GM23338 (cell line): ENCODE results near the gene SERPINA1. TPM values are rescaled to one million over a fixed set of nuclear protein-coding genes. Genes with fewer than 3 reads are reported as not detected.

Experiments used
- ATAC-seq: fragments of 200-7000 bp; cut with Tn5 transposase; 3 replicates; pipeline ENCODE4 v1.9.1; 2020
- DNase-seq: peaks from one replicate; pipeline ENCODE4 v3.0.0-alpha.2; 2015; ENCODE audit warnings: low spot score
- H2AFZ ChIP-seq: fragments of 200-600 bp; sonication (generic); 2 replicates; pipeline ENCODE4 v1.8.0; 2016; ENCODE audit warnings: antibody characterized with exemption, mild to moderate bottlenecking, moderate library complexity
- H3F3A ChIP-seq: fragments of 200-600 bp; sonication (generic); replicated peaks from 2 replicates; pipeline ENCODE4 v1.8.0; 2017; ENCODE audit warnings: antibody characterized with exemption, mixed run types, low read depth
- H3K27ac ChIP-seq: fragments of 200-600 bp; sonication (generic); 2 replicates; pipeline ENCODE4 v1.6.1; 2016; ENCODE audit warnings: low read depth
- H3K27me3 ChIP-seq: fragments of 200-600 bp; sonication (generic); 2 replicates; pipeline ENCODE4 v1.8.0; 2016; ENCODE audit warnings: mild to moderate bottlenecking, mixed run types, moderate library complexity; ENCODE audit not compliant: insufficient read depth
- H3K36me3 ChIP-seq: fragments of 200-600 bp; sonication (generic); 2 replicates; pipeline ENCODE4 v1.8.0; 2016; ENCODE audit warnings: mild to moderate bottlenecking; ENCODE audit not compliant: insufficient read depth
- H3K4me1 ChIP-seq: fragments of 200-600 bp; sonication (generic); 2 replicates; pipeline ENCODE4 v1.8.0; 2016; ENCODE audit warnings: mild to moderate bottlenecking, moderate library complexity; ENCODE audit not compliant: insufficient read depth
- H3K4me2 ChIP-seq: fragments of 200-600 bp; sonication (generic); 2 replicates; pipeline ENCODE4 v1.7.1; 2017; ENCODE audit warnings: mixed run types
- H3K4me3 ChIP-seq: fragments of 200-600 bp; sonication (generic); 2 replicates; pipeline ENCODE4 v1.6.1; 2016; ENCODE audit warnings: mixed run types
- H3K79me2 ChIP-seq: fragments of 200-600 bp; sonication (generic); replicated peaks from 2 replicates; pipeline ENCODE4 v1.8.0; 2017; ENCODE audit warnings: mild to moderate bottlenecking; ENCODE audit not compliant: insufficient read depth
- H3K9me2 ChIP-seq: fragments of 200-600 bp; sonication (generic); 2 replicates; pipeline ENCODE4 v1.8.0; 2017; ENCODE audit not compliant: insufficient read depth
- H4K20me1 ChIP-seq: fragments of 200-600 bp; sonication (generic); replicated peaks from 2 replicates; pipeline ENCODE4 v1.8.0; 2017; ENCODE audit warnings: mild to moderate bottlenecking; ENCODE audit not compliant: insufficient read depth
- H3K27ac Mint-ChIP-seq: 2 replicates; pipeline ENCODE4 v1.8.0; 2020; ENCODE audit warnings: inconsistent platforms, mild to moderate bottlenecking, moderate library complexity, mixed read lengths
- H3K27me3 Mint-ChIP-seq: 3 replicates; pipeline ENCODE4 v1.8.0; 2022; ENCODE audit warnings: low read depth, mild to moderate bottlenecking, moderate library complexity, mixed read lengths, inconsistent platforms; ENCODE audit not compliant: insufficient read depth, poor library complexity
- H3K36me3 Mint-ChIP-seq: 3 replicates; pipeline ENCODE4 v1.8.0; 2021; ENCODE audit warnings: low read depth, mild to moderate bottlenecking, inconsistent platforms, moderate library complexity, mixed read lengths
- H3K4me1 Mint-ChIP-seq: 3 replicates; pipeline ENCODE4 v1.8.0; 2020; ENCODE audit warnings: mild to moderate bottlenecking, inconsistent platforms, mixed read lengths
- H3K4me3 Mint-ChIP-seq: 3 replicates; pipeline ENCODE4 v1.8.0; 2021; ENCODE audit warnings: moderate library complexity, mild to moderate bottlenecking, inconsistent platforms, mixed read lengths
- H3K9me3 Mint-ChIP-seq: 3 replicates; pipeline ENCODE4 v1.8.0; 2020; ENCODE audit warnings: moderate library complexity, mild to moderate bottlenecking, inconsistent platforms, mixed read lengths
- CREB1 ChIP-seq: fragments of 250-450 bp; sonication (Bioruptor Pico); IDR thresholded peaks from 2 replicates; pipeline ENCODE4 v1.5.0; 2020; ENCODE audit warnings: low read depth, mild to moderate bottlenecking, moderate library complexity
- CTCF ChIP-seq, 2 experiments: fragments of 200-600 bp in 1 of 2; sonication (generic) in 1 of 2; conservative IDR thresholded peaks; 2 replicates each; pipeline versions ENCODE4 v1.5.1 to v1.6.1; 2016 to 2017; ENCODE audit warnings: antibody characterized with exemption in 2 of 2, low read depth in 2 of 2, mild to moderate bottlenecking in 2 of 2, moderate library complexity in 1 of 2
- ETS1 ChIP-seq: IDR thresholded peaks from 2 replicates; pipeline ENCODE4 v1.6.1; 2016; ENCODE audit warnings: antibody characterized with exemption
- EZH2 ChIP-seq: fragments of 200-600 bp; sonication (generic); IDR thresholded peaks from one replicate; pipeline ENCODE4 v1.8.0; 2017; ENCODE audit warnings: antibody characterized with exemption, mild to moderate bottlenecking, low read depth; ENCODE audit not compliant: unreplicated experiment
- EZH2phosphoT487 ChIP-seq: fragments of 200-600 bp; sonication (generic); IDR thresholded peaks from one replicate; pipeline ENCODE4 v1.8.1; 2018; ENCODE audit warnings: antibody characterized with exemption; ENCODE audit not compliant: unreplicated experiment
- JUNB ChIP-seq: IDR thresholded peaks from one replicate; pipeline ENCODE4 v1.6.1; 2016; ENCODE audit warnings: antibody characterized with exemption; ENCODE audit not compliant: unreplicated experiment
- NANOG ChIP-seq: IDR thresholded peaks from 2 replicates; pipeline ENCODE4 v1.6.1; 2016; ENCODE audit warnings: antibody characterized with exemption, borderline replicate concordance
- POLR2AphosphoS5 ChIP-seq: IDR thresholded peaks from 2 replicates; pipeline ENCODE4 v1.6.1; 2016; ENCODE audit warnings: antibody characterized with exemption, low read depth
- REST ChIP-seq: IDR thresholded peaks from one replicate; pipeline ENCODE4 v1.6.1; 2018; ENCODE audit warnings: antibody characterized with exemption; ENCODE audit not compliant: unreplicated experiment
- STAT1 ChIP-seq: IDR thresholded peaks from one replicate; pipeline ENCODE4 v1.6.1; 2016; ENCODE audit warnings: antibody characterized with exemption; ENCODE audit not compliant: unreplicated experiment
- ZNF114 ChIP-seq: fragments of 250-450 bp; sonication (Bioruptor Pico); IDR thresholded peaks from 2 replicates; pipeline ENCODE4 v1.5.0; 2020; ENCODE audit warnings: mild to moderate bottlenecking, moderate library complexity
- ZNF331 ChIP-seq: fragments of 250-450 bp; sonication (Bioruptor Pico); IDR thresholded peaks from 2 replicates; pipeline ENCODE4 v1.5.0; 2020; ENCODE audit warnings: low read depth, mild to moderate bottlenecking, moderate library complexity
- ZNF462 ChIP-seq: fragments of 250-450 bp; sonication (Bioruptor Pico); IDR thresholded peaks from 2 replicates; pipeline ENCODE4 v1.5.0; 2020; ENCODE audit warnings: mild to moderate bottlenecking, moderate library complexity
- polyA plus RNA-seq: library from polyadenylated mRNA; unstranded; fragments of >200 nt; fragmentation: Nextera tagmentation; extraction: Ambion mirVana; gene quantifications from 2 replicates; pipeline ENCODE4 v1.2.1, GENCODE V29; 2016
- total RNA-seq: library from RNA; depleted of rRNA; stranded (reverse); fragments of >200 nt; shearing (Covaris generic); gene quantifications from 2 replicates; pipeline ENCODE4 v1.2.3, GENCODE V29; 2014

SERPINA1 gene
- total and polyA plus RNA-seq, 2 experiments from 2014 or later: not detected

DNA sequence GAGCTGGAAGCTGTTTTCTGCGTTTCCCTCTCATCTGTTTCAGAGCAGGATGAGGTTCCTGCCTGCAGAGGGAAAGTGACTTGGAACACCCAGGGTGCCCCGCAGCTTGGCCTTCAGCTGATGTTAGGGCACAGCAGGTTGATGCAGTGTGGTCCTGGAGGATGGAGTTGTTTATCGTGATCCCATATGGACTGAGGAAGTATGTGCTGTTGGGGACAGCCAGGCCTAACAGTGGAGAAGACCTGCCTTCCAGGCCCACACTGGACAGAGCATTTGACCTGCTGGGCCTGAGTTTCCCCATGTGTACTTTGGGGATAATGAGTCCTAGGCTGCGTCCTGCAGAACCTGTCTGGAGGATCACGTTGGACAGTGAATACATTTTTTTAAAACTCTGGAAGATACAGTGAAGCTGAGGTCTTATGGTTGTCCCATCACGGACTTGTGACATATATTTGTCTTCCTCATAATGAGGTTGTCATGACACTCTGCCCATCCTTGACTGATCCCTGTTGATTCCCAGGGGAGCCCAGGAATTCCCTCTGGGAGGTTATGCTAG is 12.8 kb downstream of the SERPINA1 start:
- no peak overlapping the region for H3K27ac ChIP-seq
- H3K27me3 ChIP-seq: no peaks in the 10 kb centered on the region
- H3K36me3 Mint-ChIP-seq: no peaks in the 10 kb centered on the region; the same call in 2 of the 3 replicates
- H3K4me3 Mint-ChIP-seq: no peak overlapping the region
- H3K79me2 ChIP-seq: no peaks in the 10 kb centered on the region
- H3K9me3 Mint-ChIP-seq: no peaks in the 10 kb centered on the region; the same call in 2 of the 3 replicates
- H3K9me2 ChIP-seq: 0 out of 2 replicates have a peak, but pooled peaks cover 4% of the 10 kb centered on the region
- H3K27me3 Mint-ChIP-seq: peaks cover 13% of the 10 kb centered on the region
- H3K4me2 ChIP-seq: peak overlapping the region; percentile 51; the same call in 1 of the 2 replicates
- H3K4me3 ChIP-seq: no peak overlapping the region
- H3K36me3 ChIP-seq: no peaks in the 10 kb centered on the region
- ATAC-seq (peak; percentile 11; the same call in 2 of the 3 replicates), DNase-seq (no peak)
- TF ChIP-seq CTCF (conservative IDR thresholded peaks at IDR 0.05; ENCODE audit: low read depth in 2 of 2) (no peak), EZH2phosphoT487 (no peak), ZNF114 (CRISPR knock-in tag) (no peak), ETS1 (no peak), CREB1 (no peak), ZNF462 (CRISPR knock-in tag) (no peak), EZH2 (no peak), NANOG (no peak), REST (no peak), STAT1 (no peak), JUNB (no peak), POLR2AphosphoS5 (no peak), ZNF331 (CRISPR knock-in tag) (no peak)
- H2AFZ ChIP-seq: peak overlapping the region; percentile 92; the same call in 1 of the 2 replicates
- no peaks in the 10 kb centered on the region for H3F3A ChIP-seq
- H3K4me1 Mint-ChIP-seq: peaks cover 20% of the 10 kb centered on the region
- H3K4me1 ChIP-seq: peaks cover 9% of the 10 kb centered on the region
- peak overlapping the region; percentile 45; the same call in 1 of the 2 replicates for H3K27ac Mint-ChIP-seq
- no peaks in the 10 kb centered on the region for H4K20me1 ChIP-seq
